ENCODE results near the gene GLTP. TPM values are rescaled to one million over a fixed set of nuclear protein-coding genes. Genes with fewer than 3 reads are reported as not detected.

GLTP gene
- total RNA-seq, 4 donors from 2014 or later: 22.2 to 35.9 (median 32.6) TPM

GRCh38 chr12:109899783-109900751 is 19.7 kb upstream of the GLTP start, which contains the start of gene TCHP:
TSS of gene TCHP (plus strand) at chr12:109900274. CDS start at chr12:109903027, 2,753 bp downstream.
- no peak for TF ChIP-seq CTCF (IDR thresholded peaks at IDR 0.05; ENCODE audit: low read depth)

GRCh38 chr12:109897029-109897428 is 16.7 kb upstream of the GLTP start:
- no peak for TF ChIP-seq CTCF (IDR thresholded peaks at IDR 0.05; ENCODE audit: low read depth)

GRCh38 chr12:109896188-109896587 is 15.8 kb upstream of the GLTP start:
- TF ChIP-seq CTCF (IDR thresholded peaks at IDR 0.05; ENCODE audit: low read depth): no peak

GRCh38 chr12:109894939-109895338 is 14.6 kb upstream of the GLTP start:
- TF ChIP-seq CTCF (IDR thresholded peaks at IDR 0.05; ENCODE audit: low read depth): no peak

- no peak for TF ChIP-seq CTCF (IDR thresholded peaks at IDR 0.05; ENCODE audit: low read depth)
These were observed 13.1 kb upstream of the GLTP start for GRCh38 chr12:109893261-109893995.

GRCh38 chr12:109892748-109893147 is 12.4 kb upstream of the GLTP start:
- TF ChIP-seq CTCF (IDR thresholded peaks at IDR 0.05; ENCODE audit: low read depth): no peak

- TF ChIP-seq CTCF (IDR thresholded peaks at IDR 0.05; ENCODE audit: low read depth): no peak
These were observed 11.9 kb upstream of the GLTP start for GRCh38 chr12:109892165-109892715.

Measured in subcutaneous adipose tissue (tissue), 4 donors.